H1 (cell line): ENCODE results near the gene SAT1. TPM values are rescaled to one million over a fixed set of nuclear protein-coding genes. Genes with fewer than 3 reads are reported as not detected.

Experiments used
- CTCF ChIA-PET: fragments of 300-600 bp; sonication (Branson Sonifier 250); formaldehyde crosslinking; loops from one replicate; lab custom pipeline; 2021; ENCODE audit not compliant: partially characterized antibody; lab: Charles Lee
- POLR2A ChIA-PET: fragments of 300-600 bp; sonication (Branson Sonifier 250); formaldehyde crosslinking; loops from one replicate; lab custom pipeline; 2021; ENCODE audit warnings: inconsistent platforms; ENCODE audit not compliant: partially characterized antibody; lab: Charles Lee
- DNase-seq, 2 experiments: peaks; one replicate each; pipeline versions ENCODE4 v3.0.0 to v3.0.0-alpha.2; 2010 to 2022; ENCODE audit warnings: low spot score in 2 of 2, low read depth in 1 of 2, mixed read lengths in 1 of 2
- FAIRE-seq: peaks from 2 replicates; lab custom pipeline; 2011; peaks lifted over from hg19 to GRCh38; lab: Jason Lieb, UNC
- H2AFZ ChIP-seq: 2 replicates; pipeline ENCODE4 v1.8.1; 2012; ENCODE audit warnings: low read length, inconsistent platforms
- H2AK5ac ChIP-seq: 2 replicates; pipeline ENCODE4 v1.6.1; 2013; ENCODE audit warnings: low read depth, low read length
- H2BK120ac ChIP-seq: replicated peaks from 2 replicates; pipeline ENCODE3; 2013; ENCODE audit warnings: low read depth, low read length, inconsistent platforms
- H2BK12ac ChIP-seq: 2 replicates; pipeline ENCODE4 v1.6.1; 2013; ENCODE audit warnings: low read depth, low read length
- H2BK15ac ChIP-seq: 2 replicates; pipeline ENCODE4 v1.6.1; 2013; ENCODE audit warnings: low read length
- H2BK20ac ChIP-seq: 2 replicates; pipeline ENCODE4 v1.6.1; 2013; ENCODE audit warnings: low read length
- H2BK5ac ChIP-seq: 2 replicates; pipeline ENCODE4 v1.6.1; 2013; ENCODE audit warnings: low read depth, low read length
- H3K14ac ChIP-seq: 2 replicates; pipeline ENCODE4 v1.6.1; 2013; ENCODE audit warnings: inconsistent platforms; ENCODE audit not compliant: insufficient read length
- H3K18ac ChIP-seq: 2 replicates; pipeline ENCODE4 v1.6.1; 2013; ENCODE audit warnings: low read length; ENCODE audit errors: extremely low read depth
- H3K23ac ChIP-seq: 2 replicates; pipeline ENCODE4 v1.6.1; 2013; ENCODE audit warnings: inconsistent platforms; ENCODE audit not compliant: insufficient read length
- H3K23me2 ChIP-seq: 2 replicates; pipeline ENCODE4 v1.6.1; 2013; ENCODE audit warnings: low read depth, low read length
- H3K27ac ChIP-seq: 2 replicates; pipeline ENCODE4 v1.6.1; 2011; ENCODE audit warnings: low read depth, low read length, inconsistent platforms
- H3K27me3 ChIP-seq, 4 experiments: replicated peaks in 1 of 4; 1 replicate in 1 of 4; 2 replicates in 3 of 4; pipeline versions ENCODE4 v1.6.1 to v1.8.1; 2011 to 2013; ENCODE audit warnings: low read length in 3 of 4, mild to moderate bottlenecking in 3 of 4, inconsistent platforms in 2 of 4, mixed read lengths in 2 of 4, moderate library complexity in 1 of 4; ENCODE audit not compliant: control insufficient read depth in 3 of 4, insufficient read depth in 3 of 4; ENCODE audit errors: extremely low read depth in 1 of 4
- H3K36me3 ChIP-seq, 4 experiments: 2 replicates each; pipeline versions ENCODE4 v1.6.1 to v1.8.1; 2011 to 2013; ENCODE audit warnings: mild to moderate bottlenecking in 4 of 4, low read length in 3 of 4, moderate library complexity in 2 of 4, control low read depth in 1 of 4, inconsistent platforms in 1 of 4; ENCODE audit not compliant: insufficient read depth in 4 of 4, control insufficient read depth in 2 of 4
- H3K4ac ChIP-seq: replicated peaks from 2 replicates; pipeline ENCODE3; 2013; ENCODE audit warnings: low read length, low read depth, mixed read lengths, inconsistent platforms; ENCODE audit not compliant: insufficient read length
- H3K4me1 ChIP-seq, 4 experiments: replicated peaks in 1 of 4; 1 replicate in 1 of 4; 2 replicates in 3 of 4; pipeline versions ENCODE4 v1.6.1 to v1.8.1; 2011 to 2013; ENCODE audit warnings: low read length in 3 of 4, inconsistent platforms in 2 of 4, mixed read lengths in 1 of 4; ENCODE audit not compliant: insufficient read depth in 4 of 4, control insufficient read depth in 3 of 4
- H3K4me2 ChIP-seq, 2 experiments: 2 replicates each; pipeline versions ENCODE4 v1.6.1 to v1.8.1; 2011 to 2013; ENCODE audit warnings: low read depth in 2 of 2, low read length in 2 of 2, control low read depth in 1 of 2, inconsistent platforms in 1 of 2, mild to moderate bottlenecking in 1 of 2; ENCODE audit not compliant: insufficient read depth in 1 of 2
- H3K4me3 ChIP-seq, 4 experiments: fragments of 200-600, 300-600 bp in 1 of 4; sonication (generic), shearing (Covaris generic), sonication (Bioruptor Twin) in 1 of 4; 2 replicates each; pipeline versions ENCODE4 v1.5.1 to v1.8.1; 2011 to 2016; ENCODE audit warnings: low read length in 4 of 4, low read depth in 3 of 4, control low read depth in 2 of 4, inconsistent platforms in 2 of 4, mild to moderate bottlenecking in 2 of 4, mixed read lengths in 1 of 4, moderate library complexity in 1 of 4; ENCODE audit not compliant: insufficient read depth in 2 of 4; ENCODE audit errors: extremely low read depth in 1 of 4
- H3K56ac ChIP-seq: replicated peaks from 2 replicates; pipeline ENCODE3; 2013; ENCODE audit warnings: low read depth, mild to moderate bottlenecking, mixed read lengths, low read length, inconsistent platforms; ENCODE audit not compliant: insufficient read length
- H3K79me1 ChIP-seq: 2 replicates; pipeline ENCODE4 v1.6.1; 2013; ENCODE audit warnings: low read depth, low read length, control low read depth
- H3K79me2 ChIP-seq, 2 experiments: 2 replicates each; pipeline versions ENCODE4 v1.6.1 to v1.8.1; 2012 to 2013; ENCODE audit warnings: low read length in 2 of 2, mild to moderate bottlenecking in 2 of 2, inconsistent platforms in 1 of 2; ENCODE audit not compliant: insufficient read depth in 2 of 2, control insufficient read depth in 1 of 2
- H3K9ac ChIP-seq, 4 experiments: replicated peaks in 1 of 4; 1 replicate in 1 of 4; 2 replicates in 3 of 4; pipeline versions ENCODE4 v1.6.1 to v1.8.1; 2011 to 2013; ENCODE audit warnings: low read depth in 3 of 4, low read length in 3 of 4, control low read depth in 2 of 4, mild to moderate bottlenecking in 2 of 4, moderate library complexity in 2 of 4, inconsistent platforms in 1 of 4; ENCODE audit errors: extremely low read depth in 1 of 4
- H3K9me3 ChIP-seq, 2 experiments: 2 replicates each; pipeline versions ENCODE4 v1.6.1 to v1.8.1; 2012 to 2013; ENCODE audit warnings: mild to moderate bottlenecking in 2 of 2, moderate library complexity in 2 of 2, control low read depth in 1 of 2, inconsistent platforms in 1 of 2, low read depth in 1 of 2, low read length in 1 of 2, mixed read lengths in 1 of 2; ENCODE audit not compliant: insufficient read depth in 2 of 2
- H4K20me1 ChIP-seq, 2 experiments: replicated peaks in 1 of 2; 2 replicates each; pipeline versions ENCODE3 to v1.8.1; 2011 to 2013; ENCODE audit warnings: inconsistent platforms in 2 of 2, low read length in 2 of 2, mild to moderate bottlenecking in 1 of 2; ENCODE audit not compliant: insufficient read depth in 2 of 2, control insufficient read depth in 1 of 2
- H4K5ac ChIP-seq: 2 replicates; pipeline ENCODE4 v1.6.1; 2013; ENCODE audit warnings: low read length, low read depth, mixed read lengths, inconsistent platforms; ENCODE audit not compliant: insufficient read length
- H4K8ac ChIP-seq: 2 replicates; pipeline ENCODE4 v1.8.0; 2013; ENCODE audit warnings: mild to moderate bottlenecking, moderate library complexity, low read length, inconsistent platforms; ENCODE audit not compliant: insufficient read depth; ENCODE audit errors: extremely low read depth
- H4K91ac ChIP-seq: replicated peaks from 2 replicates; pipeline ENCODE3; 2013; ENCODE audit warnings: low read length, mixed read lengths, inconsistent platforms; ENCODE audit not compliant: insufficient read length
- HDAC6 ChIP-seq: IDR thresholded peaks from one replicate; pipeline ENCODE4 v1.7.1; 2012; ENCODE audit warnings: low read depth, mild to moderate bottlenecking, inconsistent platforms, low read length, moderate library complexity
- PHF8 ChIP-seq: fragments of 200-600 bp; sonication (generic); conservative IDR thresholded peaks from 2 replicates; pipeline ENCODE4 v1.7.1; 2012; ENCODE audit warnings: low read depth, mild to moderate bottlenecking, inconsistent platforms, low read length, moderate library complexity
- WGBS, 2 experiments: shearing (Covaris generic) in 1 of 2; methylation state at CpG; one replicate each; pipeline versions ENCODE4 v1.1.6 to v1.1.7; 2013 to 2015; ENCODE audit warnings: low lambda C conversion rate in 2 of 2, mixed read lengths in 2 of 2, inconsistent platforms in 1 of 2, low coverage in 1 of 2, missing lambda C conversion rate in 1 of 2; ENCODE audit not compliant: insufficient replicate concordance in 2 of 2, insufficient coverage in 1 of 2, insufficient read length in 1 of 2; ENCODE audit errors: extremely low coverage in 1 of 2, missing lambda C conversion rate in 1 of 2; 5-methylcytosine and 5-hydroxymethylcytosine counted together
- polyA plus RNA-seq, 7 experiments: library from polyadenylated mRNA; depleted of rRNA in 3 of 7; stranded (reverse) in 5 of 7; unstranded in 2 of 7; fragments of >200 nt in 5 of 7; fragments of 200-250 nt in 2 of 7; gene quantifications; 1 replicate in 5 of 7; 2 replicates in 1 of 7; 4 replicates in 1 of 7; pipeline versions ENCODE4 v1.2.1 to v1.2.3, GENCODE V29; 2011 to 2013; ENCODE audit warnings: missing spikeins in 2 of 7, mixed read lengths in 2 of 7
- total RNA-seq: library from RNA; stranded (reverse); fragmentation: NEBNext Ultra II Directional; extraction: Animal tissue kit (Norgen Biotek cat#: 25700); gene quantifications from 2 replicates; pipeline ENCODE4 v1.2.1, GENCODE V29; 2021

SAT1 gene
- total and polyA plus RNA-seq, 2 of the 8 experiments (the other 6 are each of a cell fraction or from before 2014, with no cell fraction given) = 29.2 to 36.8 TPM

- Histone ChIP-seq H2BK5ac (no peak overlapping the region), H2BK20ac (no peak overlapping the region), H4K20me1 (no peaks in the 10 kb centered on the region), H3K9me3 (no peaks in the 10 kb centered on the region), H3K4me1 (no peaks in the 10 kb centered on the region), H3K18ac (no peak overlapping the region), H2AK5ac (no peak overlapping the region), H3K4me3 (no peak overlapping the region), H3K4me2 (no peak overlapping the region), H3K79me2 (no peaks in the 10 kb centered on the region), H3K27me3 (no peaks in the 10 kb centered on the region), H3K27ac (no peak overlapping the region), H3K56ac (no peak overlapping the region), H2AFZ (no peak overlapping the region), H3K23me2 (no peaks in the 10 kb centered on the region), H2BK15ac (no peak overlapping the region), H3K36me3 (peaks cover 0 to 8% (median 0%) of the 10 kb centered on the region in 4 experiments; a peak in 1 of 8 replicates), H2BK12ac (no peak overlapping the region), H2BK120ac (no peak overlapping the region), H3K9ac (no peak overlapping the region), H3K4ac (no peak overlapping the region), H3K79me1 (no peaks in the 10 kb centered on the region), H4K8ac (no peak overlapping the region), H3K23ac (no peak overlapping the region), H3K14ac (no peak overlapping the region), H4K91ac (no peak overlapping the region), H4K5ac (no peak overlapping the region)
- TF ChIP-seq PHF8 = no peak
- TF ChIP-seq HDAC6 = no peak
- DNase-seq (no peak), FAIRE-seq (no peak)
- CTCF ChIA-PET = interaction anchor here (0.7 kb wide), 1 partner anchor 12 kb away, joined by 3 read pairs; no protein-coding TSS in a partner anchor
- POLR2A ChIA-PET = no interaction called here
- WGBS, 2 experiments = no CpG with 5 or more reads among the region's 4 CpGs
These were observed 6.0 kb downstream of the SAT1 start for GRCh38 chrX:23788946-23789345.
